H9 (cell line): ENCODE results near the gene CIPC. TPM values are rescaled to one million over a fixed set of nuclear protein-coding genes. Genes with fewer than 3 reads are reported as not detected.

Experiments used
- DNase-seq: peaks from one replicate; pipeline ENCODE4 v3.0.0-alpha.2; 2017
- H2AFZ ChIP-seq: one replicate; pipeline ENCODE4 v1.6.1; 2013; ENCODE audit warnings: mild to moderate bottlenecking, low read length, control low read depth, moderate library complexity
- H2AK5ac ChIP-seq: 2 replicates; pipeline ENCODE4 v1.6.1; 2013; ENCODE audit warnings: low read length, control low read depth, mixed read lengths; ENCODE audit not compliant: insufficient read length
- H2BK120ac ChIP-seq: one replicate; pipeline ENCODE4 v1.6.1; 2013; ENCODE audit warnings: low read depth, mild to moderate bottlenecking, low read length, control low read depth, inconsistent platforms; ENCODE audit not compliant: poor library complexity, severe bottlenecking
- H2BK12ac ChIP-seq: 2 replicates; pipeline ENCODE4 v1.6.1; 2013; ENCODE audit warnings: low read length, control low read depth, mixed read lengths, low read depth; ENCODE audit not compliant: insufficient read length
- H2BK15ac ChIP-seq: 2 replicates; pipeline ENCODE4 v1.6.1; 2013; ENCODE audit warnings: low read depth, low read length, control low read depth
- H2BK20ac ChIP-seq: one replicate; pipeline ENCODE4 v1.6.1; 2013; ENCODE audit warnings: low read depth, mild to moderate bottlenecking, low read length, control low read depth, inconsistent platforms; ENCODE audit not compliant: poor library complexity, severe bottlenecking
- H2BK5ac ChIP-seq: 2 replicates; pipeline ENCODE4 v1.6.1; 2013; ENCODE audit warnings: low read length, control low read depth, mixed read lengths; ENCODE audit not compliant: insufficient read length
- H3K14ac ChIP-seq: 2 replicates; pipeline ENCODE4 v1.6.1; 2013; ENCODE audit warnings: low read length, control low read depth; ENCODE audit not compliant: insufficient read depth
- H3K18ac ChIP-seq: 2 replicates; pipeline ENCODE4 v1.6.1; 2013; ENCODE audit warnings: low read depth, mild to moderate bottlenecking, mixed read lengths, low read length, control low read depth; ENCODE audit not compliant: insufficient read length
- H3K23ac ChIP-seq: 2 replicates; pipeline ENCODE4 v1.6.1; 2013; ENCODE audit warnings: low read length, control low read depth, mixed read lengths, low read depth; ENCODE audit not compliant: insufficient read length
- H3K23me2 ChIP-seq: 2 replicates; pipeline ENCODE4 v1.6.1; 2013; ENCODE audit warnings: low read depth, mild to moderate bottlenecking, mixed read lengths, low read length, control low read depth; ENCODE audit not compliant: insufficient read length, poor library complexity, severe bottlenecking
- H3K27ac ChIP-seq: 2 replicates; pipeline ENCODE4 v1.5.1; 2013; ENCODE audit warnings: low read length, control low read depth, mixed read lengths, low read depth; ENCODE audit not compliant: insufficient read length
- H3K27me3 ChIP-seq: 2 replicates; pipeline ENCODE4 v1.6.1; 2013; ENCODE audit warnings: low read length, control low read depth, inconsistent platforms; ENCODE audit not compliant: insufficient read depth
- H3K4ac ChIP-seq: 2 replicates; pipeline ENCODE4 v1.6.1; 2013; ENCODE audit warnings: low read depth, mild to moderate bottlenecking, control low read depth, inconsistent platforms, low read length, moderate library complexity
- H3K4me1 ChIP-seq: 2 replicates; pipeline ENCODE4 v1.6.1; 2013; ENCODE audit warnings: low read length, control low read depth, inconsistent platforms; ENCODE audit not compliant: insufficient read depth
- H3K4me2 ChIP-seq: 2 replicates; pipeline ENCODE4 v1.6.1; 2013; ENCODE audit warnings: low read length, control low read depth, mixed read lengths; ENCODE audit not compliant: insufficient read length, insufficient read depth
- H3K56ac ChIP-seq: 2 replicates; pipeline ENCODE4 v1.6.1; 2013; ENCODE audit warnings: low read depth, mild to moderate bottlenecking, mixed read lengths, low read length, control low read depth; ENCODE audit not compliant: insufficient read length
- H3K79me1 ChIP-seq: 2 replicates; pipeline ENCODE4 v1.6.1; 2013; ENCODE audit warnings: low read depth, mild to moderate bottlenecking, moderate library complexity, low read length, control low read depth, inconsistent platforms; ENCODE audit not compliant: insufficient read depth, poor library complexity, severe bottlenecking
- H3K79me2 ChIP-seq: 2 replicates; pipeline ENCODE4 v1.6.1; 2013; ENCODE audit warnings: low read length, control low read depth, inconsistent platforms; ENCODE audit not compliant: insufficient read depth
- H3K9ac ChIP-seq: 2 replicates; pipeline ENCODE4 v1.6.1; 2013; ENCODE audit warnings: low read length, control low read depth, mixed read lengths; ENCODE audit not compliant: insufficient read length; ENCODE audit errors: extremely low read depth
- H3K9me3 ChIP-seq: one replicate; pipeline ENCODE4 v1.6.1; 2013; ENCODE audit warnings: low read depth, low read length, inconsistent platforms; ENCODE audit not compliant: control insufficient read depth
- H3T11ph ChIP-seq: one replicate; pipeline ENCODE4 v1.6.1; 2013; ENCODE audit warnings: mild to moderate bottlenecking, low read length, control low read depth, inconsistent platforms
- H4K20me1 ChIP-seq: one replicate; pipeline ENCODE4 v1.6.1; 2013; ENCODE audit not compliant: control insufficient read depth, insufficient read length, insufficient read depth
- H4K5ac ChIP-seq: 2 replicates; pipeline ENCODE4 v1.6.1; 2013; ENCODE audit warnings: low read depth, mild to moderate bottlenecking, mixed read lengths, low read length, control low read depth; ENCODE audit not compliant: insufficient read length
- H4K8ac ChIP-seq: replicated peaks from 2 replicates; pipeline ENCODE4 v1.6.1; 2013; ENCODE audit warnings: low read length, control low read depth, mixed read lengths, low read depth; ENCODE audit not compliant: insufficient read length
- H4K91ac ChIP-seq: 2 replicates; pipeline ENCODE4 v1.6.1; 2013; ENCODE audit warnings: low read depth, mild to moderate bottlenecking, moderate library complexity, mixed read lengths, low read length, control low read depth; ENCODE audit not compliant: insufficient read length
- H3K27ac Mint-ChIP-seq, 3 experiments: 2 replicates in 2 of 3; 3 replicates in 1 of 3; pipeline ENCODE4 v1.8.0; 2020 to 2021; ENCODE audit warnings: mixed read lengths in 3 of 3, mild to moderate bottlenecking in 1 of 3, moderate library complexity in 1 of 3
- H3K27me3 Mint-ChIP-seq: 2 replicates; pipeline ENCODE4 v1.8.0; 2021; ENCODE audit warnings: low read depth, mild to moderate bottlenecking, moderate library complexity, mixed read lengths
- H3K36me3 Mint-ChIP-seq, 3 experiments: 2 replicates in 2 of 3; 3 replicates in 1 of 3; pipeline ENCODE4 v1.8.0; 2020 to 2021; ENCODE audit warnings: low read depth in 3 of 3, mixed read lengths in 3 of 3; ENCODE audit not compliant: insufficient read depth in 1 of 3
- H3K4me1 Mint-ChIP-seq, 2 experiments: 2 replicates each; pipeline ENCODE4 v1.8.0; 2020; ENCODE audit warnings: mixed read lengths in 2 of 2
- H3K4me3 Mint-ChIP-seq, 2 experiments: 2 replicates in 1 of 2; 3 replicates in 1 of 2; pipeline ENCODE4 v1.8.0; 2020 to 2021; ENCODE audit warnings: mild to moderate bottlenecking in 2 of 2, mixed read lengths in 2 of 2, moderate library complexity in 1 of 2
- H3K9me3 Mint-ChIP-seq, 2 experiments: 2 replicates in 1 of 2; 3 replicates in 1 of 2; pipeline ENCODE4 v1.8.0; 2020; ENCODE audit warnings: mild to moderate bottlenecking in 2 of 2, mixed read lengths in 2 of 2, moderate library complexity in 1 of 2
- CTCF ChIP-seq: fragments of 200-600 bp; sonication (generic); conservative IDR thresholded peaks from 3 replicates; pipeline ENCODE4 v1.8.0; 2021; ENCODE audit warnings: antibody characterized with exemption, mild to moderate bottlenecking
- WGBS: extraction: QIAGEN DNeasy Blood & Tissue Kit; methylation state at CpG from one replicate; pipeline ENCODE4 v1.1.7; 2013; ENCODE audit warnings: missing lambda C conversion rate, low lambda C conversion rate, mixed read lengths; ENCODE audit not compliant: insufficient read length; ENCODE audit errors: extremely low coverage; 5-methylcytosine and 5-hydroxymethylcytosine counted together
- total RNA-seq: library from RNA; stranded (reverse); gene quantifications from 2 replicates; pipeline ENCODE4 v1.2.1, GENCODE V29; 2021

The CIPC gene
- total RNA-seq, 1 experiment from 2014 or later, result 23.4 TPM

GRCh38 chr14:77083082-77083481 is 15.0 kb upstream of the CIPC start:
- Histone ChIP-seq H3K27ac (no peak overlapping the region), H3K18ac (no peak overlapping the region), H3K56ac (no peak overlapping the region), H2BK120ac (no peak overlapping the region), H3K27me3 (no peaks in the 10 kb centered on the region), H2AFZ (no peak overlapping the region), H3K9me3 (no peaks in the 10 kb centered on the region), H2BK12ac (no peak overlapping the region), H3K23me2 (no peaks in the 10 kb centered on the region), H3K9ac (no peak overlapping the region), H3K4me2 (no peak overlapping the region), H2BK15ac (no peak overlapping the region), H4K91ac (no peak overlapping the region), H4K8ac (no peak overlapping the region), H4K5ac (no peak overlapping the region), H4K20me1 (no peaks in the 10 kb centered on the region), H3K4me1 (peaks cover 3% of the 10 kb centered on the region; the same call in 1 of the 2 replicates), H3T11ph (no peak overlapping the region), H3K14ac (no peak overlapping the region), H2BK5ac (no peak overlapping the region), H2BK20ac (no peak overlapping the region), H3K23ac (no peak overlapping the region), H3K79me1 (no peaks in the 10 kb centered on the region), H2AK5ac (no peak overlapping the region), H3K4ac (no peak overlapping the region), H3K79me2 (no peaks in the 10 kb centered on the region)
- H3K36me3 Mint-ChIP-seq, result peaks cover 0 to 5% (median 0%) of the 10 kb centered on the region in 3 experiments; a peak in 2 of 7 replicates
- H3K27me3 Mint-ChIP-seq, result no peaks in the 10 kb centered on the region
- no peak for DNase-seq
- H3K4me3 Mint-ChIP-seq, result no peak overlapping the region
- no peak overlapping the region for H3K27ac Mint-ChIP-seq
- peaks cover 29 to 33% of the 10 kb centered on the region in 2 experiments for H3K4me1 Mint-ChIP-seq
- TF ChIP-seq CTCF, result no peak
- H3K9me3 Mint-ChIP-seq, result peaks cover 0 to 3% of the 10 kb centered on the region in 2 experiments; a peak in 1 of 5 replicates
- no CpG with 5 or more reads among the region's 3 CpGs for WGBS
